Keratinocyte (primary cell): ENCODE measurements around the gene TRIB2.

Source experiments
- EZH2 ChIP-seq: IDR thresholded peaks from one replicate; pipeline ENCODE4 v1.6.1; 2012; ENCODE audit warnings: inconsistent platforms, mild to moderate bottlenecking, low read length, moderate library complexity
- TF ChIP-seq, protein P1 (sequence below), 3 experiments: IDR thresholded peaks in 1 of 3; conservative IDR thresholded peaks in 1 of 3; optimal IDR thresholded peaks in 1 of 3; 2 replicates in 2 of 3; 3 replicates in 1 of 3; pipeline versions ENCODE3 to v1.5.1; 2011; ENCODE audit warnings: low read length in 3 of 3, mild to moderate bottlenecking in 3 of 3, moderate library complexity in 2 of 3, control low read depth in 1 of 3, inconsistent platforms in 1 of 3; ENCODE audit not compliant: insufficient read depth in 2 of 3; ENCODE audit errors: extremely low read depth in 1 of 3

DNA sequence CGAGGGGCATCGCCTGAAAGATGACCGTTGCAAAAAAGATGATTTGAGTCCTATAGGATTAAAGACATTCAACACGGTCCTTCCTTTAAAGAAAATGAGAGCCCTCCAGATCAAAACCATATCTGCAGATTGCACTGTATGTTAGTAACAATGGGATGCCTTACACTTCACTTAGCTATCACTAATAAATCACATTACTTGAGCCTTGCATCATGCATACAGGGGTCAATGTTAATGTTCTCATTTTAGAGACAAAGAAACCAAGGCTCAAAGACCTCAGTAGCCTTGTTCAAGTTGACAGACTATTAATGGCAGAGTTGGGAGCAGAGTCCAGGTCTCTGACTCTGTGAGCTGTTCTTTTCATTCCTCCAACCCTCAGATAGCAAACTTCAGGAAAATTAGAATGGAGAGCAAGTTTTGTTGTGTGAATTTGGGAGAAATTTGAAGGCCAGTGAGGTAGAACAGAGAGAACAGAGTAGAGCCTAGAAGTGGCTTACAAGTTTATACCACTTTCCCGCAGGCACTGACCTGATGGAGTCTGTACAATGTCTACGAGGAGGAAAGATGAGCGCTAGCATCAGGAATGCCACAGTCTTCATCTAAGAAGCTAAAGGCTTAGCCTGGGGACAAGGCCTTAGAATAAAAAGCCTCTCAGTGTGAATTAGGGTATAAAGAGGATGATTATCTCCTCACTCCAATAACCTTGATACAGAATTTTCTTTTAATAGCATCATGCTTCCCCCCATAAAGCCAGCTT, 48.3 kb downstream of the TRIB2 start:
- TF ChIP-seq, protein P1, sequence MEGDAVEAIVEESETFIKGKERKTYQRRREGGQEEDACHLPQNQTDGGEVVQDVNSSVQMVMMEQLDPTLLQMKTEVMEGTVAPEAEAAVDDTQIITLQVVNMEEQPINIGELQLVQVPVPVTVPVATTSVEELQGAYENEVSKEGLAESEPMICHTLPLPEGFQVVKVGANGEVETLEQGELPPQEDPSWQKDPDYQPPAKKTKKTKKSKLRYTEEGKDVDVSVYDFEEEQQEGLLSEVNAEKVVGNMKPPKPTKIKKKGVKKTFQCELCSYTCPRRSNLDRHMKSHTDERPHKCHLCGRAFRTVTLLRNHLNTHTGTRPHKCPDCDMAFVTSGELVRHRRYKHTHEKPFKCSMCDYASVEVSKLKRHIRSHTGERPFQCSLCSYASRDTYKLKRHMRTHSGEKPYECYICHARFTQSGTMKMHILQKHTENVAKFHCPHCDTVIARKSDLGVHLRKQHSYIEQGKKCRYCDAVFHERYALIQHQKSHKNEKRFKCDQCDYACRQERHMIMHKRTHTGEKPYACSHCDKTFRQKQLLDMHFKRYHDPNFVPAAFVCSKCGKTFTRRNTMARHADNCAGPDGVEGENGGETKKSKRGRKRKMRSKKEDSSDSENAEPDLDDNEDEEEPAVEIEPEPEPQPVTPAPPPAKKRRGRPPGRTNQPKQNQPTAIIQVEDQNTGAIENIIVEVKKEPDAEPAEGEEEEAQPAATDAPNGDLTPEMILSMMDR (optimal IDR thresholded peaks at IDR 0.05 in 1 of 3, IDR thresholded peaks at IDR 0.05 in 1 of 3, conservative IDR thresholded peaks at IDR 0.05 in 1 of 3; ENCODE audit: extremely low read depth in 1 of 3, insufficient read depth in 2 of 3, low read length in 3 of 3), result no peak
- no peak for TF ChIP-seq EZH2
